ENCODE measurements around the gene NRG3. TPM values are rescaled to one million over a fixed set of nuclear protein-coding genes. Genes with fewer than 3 reads are reported as not detected.

NRG3 gene
- total RNA-seq, 1 experiment from 2014 or later: 0.66 TPM

DNA sequence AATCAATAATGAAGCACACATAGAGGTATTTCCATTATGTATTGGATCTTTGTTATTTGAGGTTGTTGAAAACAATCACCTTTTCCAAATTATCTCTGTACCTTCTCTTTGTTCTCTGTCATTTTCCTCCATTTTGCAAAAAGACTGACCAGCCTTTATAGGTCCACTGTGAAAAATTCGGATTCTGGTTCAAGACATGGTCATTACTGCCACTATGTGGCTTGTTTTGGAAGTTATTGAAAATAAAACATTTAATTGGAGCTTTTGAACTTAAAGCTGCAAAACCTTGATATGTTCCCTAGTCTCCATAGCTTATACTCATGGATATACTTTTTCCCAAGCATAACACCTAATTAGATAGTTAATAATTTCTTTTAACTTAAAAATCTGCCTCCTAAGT is 1094.4 kb downstream of the NRG3 start:
- Mint-ChIP-seq H3K36me3 (ENCODE audit: insufficient read depth, unreplicated experiment) (no peaks in the 10 kb centered on the region), H3K4me3 (ENCODE audit: unreplicated experiment) (no peak overlapping the region), H3K27me3 (ENCODE audit: insufficient read depth, unreplicated experiment) (no peaks in the 10 kb centered on the region), H3K27ac (ENCODE audit: unreplicated experiment) (no peak overlapping the region), H3K4me1 (ENCODE audit: low read depth, unreplicated experiment) (no peaks in the 10 kb centered on the region), H3K9me3 (ENCODE audit: unreplicated experiment) (no peaks in the 10 kb centered on the region)
- CTCF ChIA-PET: interaction anchor here (0.7 to 1.5 kb wide), 6 partner anchors 13 to 902 kb away, joined by 3 to 9 read pairs (median 5); no protein-coding TSS in a partner anchor
- no TSS peak for BruUV-seq (replicated peaks)
- Histone ChIP-seq H3K36me3 (ENCODE audit: control insufficient read depth, insufficient read depth, low read length) (no peaks in the 10 kb centered on the region), H3K4me3 (ENCODE audit: low read depth, low read length) (no peak overlapping the region), H3K9me3 (no peaks in the 10 kb centered on the region), H3K27me3 (replicated peaks; ENCODE audit: control insufficient read depth, insufficient read depth, low read length) (no peaks in the 10 kb centered on the region), H3K4me1 (no peaks in the 10 kb centered on the region)
- DNase-seq: peak in 1 of 2 experiments; percentile 18
- TF ChIP-seq, protein P1, sequence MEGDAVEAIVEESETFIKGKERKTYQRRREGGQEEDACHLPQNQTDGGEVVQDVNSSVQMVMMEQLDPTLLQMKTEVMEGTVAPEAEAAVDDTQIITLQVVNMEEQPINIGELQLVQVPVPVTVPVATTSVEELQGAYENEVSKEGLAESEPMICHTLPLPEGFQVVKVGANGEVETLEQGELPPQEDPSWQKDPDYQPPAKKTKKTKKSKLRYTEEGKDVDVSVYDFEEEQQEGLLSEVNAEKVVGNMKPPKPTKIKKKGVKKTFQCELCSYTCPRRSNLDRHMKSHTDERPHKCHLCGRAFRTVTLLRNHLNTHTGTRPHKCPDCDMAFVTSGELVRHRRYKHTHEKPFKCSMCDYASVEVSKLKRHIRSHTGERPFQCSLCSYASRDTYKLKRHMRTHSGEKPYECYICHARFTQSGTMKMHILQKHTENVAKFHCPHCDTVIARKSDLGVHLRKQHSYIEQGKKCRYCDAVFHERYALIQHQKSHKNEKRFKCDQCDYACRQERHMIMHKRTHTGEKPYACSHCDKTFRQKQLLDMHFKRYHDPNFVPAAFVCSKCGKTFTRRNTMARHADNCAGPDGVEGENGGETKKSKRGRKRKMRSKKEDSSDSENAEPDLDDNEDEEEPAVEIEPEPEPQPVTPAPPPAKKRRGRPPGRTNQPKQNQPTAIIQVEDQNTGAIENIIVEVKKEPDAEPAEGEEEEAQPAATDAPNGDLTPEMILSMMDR (IDR thresholded peaks at IDR 0.05; ENCODE audit: insufficient read depth in 1 of 2, low read depth in 1 of 2, low read length in 1 of 2, severe bottlenecking in 1 of 2, unreplicated experiment in 1 of 2): peak; percentile 19 to 34
- POLR2A ChIA-PET: no interaction called here
- intact Hi-C loops (cut with micrococcal nuclease; ENCODE audit: unreplicated experiment): loop anchor here (1.0 to 10.0 kb wide), 5 partner anchors 35 to 747 kb away; no protein-coding TSS in a partner anchor

DNA sequence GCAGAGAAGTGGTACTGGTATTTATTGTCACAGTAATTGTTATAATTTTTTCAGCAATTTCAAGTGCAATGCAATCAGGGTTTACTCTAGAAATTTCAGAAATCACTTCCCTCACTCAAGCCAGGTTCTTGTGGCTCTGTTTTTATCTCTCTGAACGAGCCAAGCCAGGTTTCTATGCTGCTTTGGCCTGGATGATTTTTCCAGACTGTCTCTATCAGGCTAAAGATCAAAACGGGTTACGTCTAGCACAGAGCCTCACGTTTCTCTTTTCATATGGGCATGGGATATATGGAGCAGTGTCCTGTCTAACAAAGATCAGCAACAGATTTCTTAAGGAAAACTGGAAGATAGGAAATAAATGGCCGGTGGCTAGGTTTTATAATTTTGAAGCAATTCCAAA is 1105.3 kb downstream of the NRG3 start:
- no peaks in the 10 kb centered on the region for H3K36me3 ChIP-seq (ENCODE audit: control insufficient read depth, insufficient read depth, low read length)
- intact Hi-C loops (cut with micrococcal nuclease; ENCODE audit: unreplicated experiment): no loop called here
- no peaks in the 10 kb centered on the region; the same call in none of the 2 replicates for H3K27me3 ChIP-seq (replicated peaks; ENCODE audit: control insufficient read depth, insufficient read depth, low read length)
- Mint-ChIP-seq H3K36me3 (ENCODE audit: insufficient read depth, unreplicated experiment) (no peaks in the 10 kb centered on the region), H3K4me3 (ENCODE audit: unreplicated experiment) (no peak overlapping the region), H3K9me3 (ENCODE audit: unreplicated experiment) (no peaks in the 10 kb centered on the region), H3K4me1 (ENCODE audit: low read depth, unreplicated experiment) (no peaks in the 10 kb centered on the region), H3K27ac (ENCODE audit: unreplicated experiment) (no peak overlapping the region), H3K27me3 (ENCODE audit: insufficient read depth, unreplicated experiment) (no peaks in the 10 kb centered on the region)
- POLR2A ChIA-PET: no interaction called here
- no peak for DNase-seq
- no peak overlapping the region for H3K4me3 ChIP-seq (ENCODE audit: low read depth, low read length)
- no peaks in the 10 kb centered on the region for H3K4me1 ChIP-seq
- no TSS peak for BruUV-seq (replicated peaks)
- no peaks in the 10 kb centered on the region for H3K9me3 ChIP-seq
- TF ChIP-seq, protein P1 (IDR thresholded peaks at IDR 0.05; ENCODE audit: insufficient read depth in 1 of 2, low read depth in 1 of 2, low read length in 1 of 2, severe bottlenecking in 1 of 2, unreplicated experiment in 1 of 2): no peak
- CTCF ChIA-PET: no interaction called here

DNA sequence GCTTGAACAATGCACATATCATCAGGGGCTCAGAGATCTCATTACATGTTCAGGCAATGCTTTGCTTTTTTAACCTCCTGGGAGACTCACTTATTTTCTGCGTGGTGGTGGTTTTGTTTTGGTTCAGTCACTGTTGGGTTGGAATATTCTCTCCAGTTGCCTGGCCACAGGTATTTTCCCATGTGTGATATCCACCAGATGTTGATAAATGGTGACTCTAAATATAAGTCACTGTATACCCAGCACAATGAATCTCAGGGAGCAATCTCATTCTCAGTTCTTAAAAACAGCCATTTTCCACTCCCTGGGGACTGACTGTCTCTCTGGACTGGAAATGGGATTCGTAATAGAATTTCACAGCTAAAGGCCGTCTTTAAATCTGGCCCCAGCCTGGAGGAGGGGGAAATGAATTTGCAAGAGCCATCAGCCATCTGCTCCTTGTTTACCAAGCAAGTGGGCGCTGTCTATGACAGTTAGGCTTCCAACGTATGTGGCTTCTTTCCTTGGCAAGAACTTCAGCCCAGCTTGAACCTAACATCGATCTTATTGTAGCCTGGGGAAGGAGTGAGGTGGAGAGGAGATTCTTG is 1106.2 kb downstream of the NRG3 start:
- ChIA-PET CTCF (no interaction called here), POLR2A (no interaction called here)
- Mint-ChIP-seq H3K9me3 (ENCODE audit: unreplicated experiment) (no peaks in the 10 kb centered on the region), H3K27me3 (ENCODE audit: insufficient read depth, unreplicated experiment) (no peaks in the 10 kb centered on the region), H3K36me3 (ENCODE audit: insufficient read depth, unreplicated experiment) (no peaks in the 10 kb centered on the region), H3K4me3 (ENCODE audit: unreplicated experiment) (no peak overlapping the region), H3K27ac (ENCODE audit: unreplicated experiment) (no peak overlapping the region), H3K4me1 (ENCODE audit: low read depth, unreplicated experiment) (no peaks in the 10 kb centered on the region)
- no peaks in the 10 kb centered on the region for H3K36me3 ChIP-seq (ENCODE audit: control insufficient read depth, insufficient read depth, low read length)
- intact Hi-C loops (cut with micrococcal nuclease; ENCODE audit: unreplicated experiment): no loop called here
- no peak overlapping the region for H3K4me3 ChIP-seq (ENCODE audit: low read depth, low read length)
- no peak for DNase-seq
- no peaks in the 10 kb centered on the region for H3K9me3 ChIP-seq
- no peaks in the 10 kb centered on the region; the same call in none of the 2 replicates for H3K27me3 ChIP-seq (replicated peaks; ENCODE audit: control insufficient read depth, insufficient read depth, low read length)
- TF ChIP-seq, protein P1 (IDR thresholded peaks at IDR 0.05; ENCODE audit: insufficient read depth in 1 of 2, low read depth in 1 of 2, low read length in 1 of 2, severe bottlenecking in 1 of 2, unreplicated experiment in 1 of 2): no peak
- H3K4me1 ChIP-seq: no peaks in the 10 kb centered on the region
- BruUV-seq (replicated peaks): no TSS peak

Data from Caco-2 (cell line).